VCaP (cell line): ENCODE measurements around the gene PAM.

Source experiments
- H3K27ac ChIP-seq: fragments of 450-650 bp; 2 replicates; pipeline ENCODE4 v1.5.1; 2017
- CTCF ChIP-seq: fragments of 450-650 bp; conservative IDR thresholded peaks from 2 replicates; pipeline ENCODE4 v1.5.1; 2017; ENCODE audit warnings: mild to moderate bottlenecking, moderate library complexity

Gene PAM

GRCh38 chr5:102975045-102975444 is 219.9 kb downstream of the PAM start:
- H3K27ac ChIP-seq = no peak overlapping the region
- TF ChIP-seq CTCF = no peak

- no peak for TF ChIP-seq CTCF
- H3K27ac ChIP-seq = no peak overlapping the region
These were observed 220.5 kb downstream of the PAM start for GRCh38 chr5:102975457-102976182.

- no peak for TF ChIP-seq CTCF
- H3K27ac ChIP-seq = no peak overlapping the region
These were observed 227.0 kb downstream of the PAM start for GRCh38 chr5:102981957-102982635.

- no peak for TF ChIP-seq CTCF
These were observed 231.0 kb downstream of the PAM start for GRCh38 chr5:102986074-102986473.

GRCh38 chr5:102988459-102988858 is 233.4 kb downstream of the PAM start:
- TF ChIP-seq CTCF = no peak

More at GRCh38 chr5:102986074-102986473, 231.0 kb downstream of the PAM start:
- H3K27ac ChIP-seq = no peak overlapping the region

GRCh38 chr5:102991802-102992201 is 236.7 kb downstream of the PAM start:
- no peak for TF ChIP-seq CTCF
- H3K27ac ChIP-seq = no peak overlapping the region

More at GRCh38 chr5:102988459-102988858, 233.4 kb downstream of the PAM start:
- H3K27ac ChIP-seq = no peak overlapping the region

GRCh38 chr5:102996011-102996575 is 241.0 kb downstream of the PAM start:
- no peak overlapping the region for H3K27ac ChIP-seq
- TF ChIP-seq CTCF = no peak
